ENCODE data around the gene ACVR1. TPM values are rescaled to one million over a fixed set of nuclear protein-coding genes. Genes with fewer than 3 reads are reported as not detected.

The ACVR1 gene
- total RNA-seq, 2 experiments from 2014 or later: 6.4 to 7.1 TPM

DNA sequence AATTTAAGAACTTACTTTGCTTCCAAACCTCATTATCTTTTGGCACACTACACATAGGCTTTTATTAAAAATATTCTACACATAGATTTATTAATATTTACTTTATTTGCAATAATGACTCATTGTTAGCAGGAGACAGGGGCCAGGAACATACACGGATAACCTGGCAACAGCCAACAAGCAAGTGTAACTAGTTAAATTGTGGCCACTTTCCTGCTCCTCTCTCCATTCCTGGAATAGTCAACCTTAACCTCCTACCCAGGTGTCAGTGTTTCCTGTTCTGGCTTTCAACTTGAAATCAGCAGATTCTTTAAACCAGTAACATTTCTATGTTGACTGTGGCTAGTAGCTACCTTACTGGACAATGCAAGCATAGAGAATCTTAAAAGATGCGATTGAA, 26.5 kb downstream of the ACVR1 start:
- Mint-ChIP-seq H3K4me1 (peaks cover 3% of the 10 kb centered on the region), H3K4me3 (no peak overlapping the region), H3K27me3 (no peaks in the 10 kb centered on the region), H3K9me3 (no peaks in the 10 kb centered on the region), H3K27ac (no peak overlapping the region), H3K36me3 (peaks cover 31% of the 10 kb centered on the region)
- no peak for DNase-seq

DNA sequence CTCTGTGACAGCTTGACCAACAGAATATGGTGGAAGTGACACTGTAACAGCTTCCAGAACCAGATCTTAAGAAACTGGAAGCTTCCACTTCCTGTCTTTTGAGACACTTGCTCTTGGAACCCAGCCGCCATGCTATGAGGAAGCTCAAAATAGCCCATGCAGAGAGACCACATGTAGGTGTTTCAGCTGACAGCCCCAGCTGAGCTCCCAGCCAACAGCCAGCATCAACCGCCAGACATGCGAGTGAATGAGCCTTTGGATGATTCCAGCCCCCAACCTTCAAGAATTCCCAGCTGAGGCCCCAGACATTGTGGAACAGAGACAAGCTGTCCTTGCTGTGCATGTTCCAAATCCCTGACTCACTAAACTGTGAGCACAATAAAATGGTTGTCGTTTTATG, 27.9 kb downstream of the ACVR1 start:
- H3K27me3 Mint-ChIP-seq: no peaks in the 10 kb centered on the region
- H3K27ac Mint-ChIP-seq: no peak overlapping the region
- peaks cover 3% of the 10 kb centered on the region for H3K4me1 Mint-ChIP-seq
- H3K36me3 Mint-ChIP-seq: peaks cover 33% of the 10 kb centered on the region
- no peaks in the 10 kb centered on the region for H3K9me3 Mint-ChIP-seq
- no peak overlapping the region for H3K4me3 Mint-ChIP-seq
- DNase-seq: no peak

DNA sequence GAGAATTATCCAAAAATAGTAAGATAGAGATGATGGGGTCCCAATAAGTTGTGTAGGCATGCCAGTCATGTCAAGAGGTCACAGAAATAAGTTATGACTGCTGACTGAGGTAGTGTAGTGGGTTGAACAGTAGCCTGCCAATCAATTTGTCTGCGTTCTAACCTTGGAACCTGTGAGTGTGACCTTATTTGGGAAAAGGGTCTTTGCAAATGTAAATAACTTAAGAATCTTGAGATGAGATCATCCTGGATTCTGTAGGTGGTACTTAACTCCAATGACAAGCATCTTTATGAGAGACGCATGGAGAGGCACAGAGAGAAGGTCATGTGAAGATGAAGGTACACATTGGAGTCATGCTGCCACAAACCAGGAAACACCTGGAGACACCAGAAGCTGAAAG, 31.0 kb downstream of the ACVR1 start:
- Mint-ChIP-seq H3K4me1 (peaks cover 2% of the 10 kb centered on the region), H3K27ac (no peak overlapping the region), H3K4me3 (no peak overlapping the region), H3K36me3 (peaks cover 28% of the 10 kb centered on the region), H3K9me3 (no peaks in the 10 kb centered on the region), H3K27me3 (no peaks in the 10 kb centered on the region)
- no peak for DNase-seq

DNA sequence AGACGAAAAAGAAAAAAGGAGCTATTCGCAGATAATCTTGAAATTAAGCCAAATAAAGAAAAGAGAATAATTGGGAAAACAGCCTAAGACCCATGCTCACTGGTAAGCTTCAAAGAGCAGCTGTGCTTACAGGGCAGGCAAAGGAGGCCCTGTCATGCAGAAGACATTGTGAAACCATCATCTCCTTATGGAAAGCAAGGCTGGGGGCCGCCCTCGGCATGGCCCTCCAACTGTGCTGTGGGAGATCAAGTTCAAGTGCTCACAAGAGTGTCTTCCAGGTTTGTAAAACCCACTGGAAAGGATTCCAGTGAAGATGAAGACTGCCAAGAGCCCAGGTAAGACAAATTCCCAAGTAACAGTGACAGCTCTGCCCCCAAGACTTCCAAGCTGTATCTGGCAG, 32.2 kb downstream of the ACVR1 start:
- Mint-ChIP-seq H3K36me3 (peaks cover 25% of the 10 kb centered on the region), H3K4me1 (peaks cover 5% of the 10 kb centered on the region), H3K27me3 (no peaks in the 10 kb centered on the region), H3K27ac (no peak overlapping the region), H3K4me3 (no peak overlapping the region), H3K9me3 (no peaks in the 10 kb centered on the region)
- DNase-seq: no peak

DNA sequence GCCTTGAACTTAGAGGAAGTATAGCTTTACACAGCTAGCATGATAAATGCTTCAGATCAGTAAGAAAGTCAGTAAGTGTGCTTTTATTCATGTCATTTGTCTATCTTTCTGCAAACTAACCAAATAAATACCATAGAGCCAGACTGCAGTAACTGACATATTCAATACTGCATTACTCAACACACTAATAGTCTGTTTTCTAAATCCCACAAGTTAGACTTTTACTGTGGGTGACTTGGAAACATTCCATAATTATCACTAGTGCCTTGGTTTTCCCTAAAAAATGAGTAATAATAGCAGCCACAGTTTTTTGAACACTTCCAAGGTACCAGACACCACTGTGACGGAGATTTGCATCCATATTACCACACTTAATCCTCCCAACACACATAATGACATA, 33.0 kb downstream of the ACVR1 start:
- Mint-ChIP-seq H3K4me1 (peaks cover 13% of the 10 kb centered on the region), H3K27me3 (no peaks in the 10 kb centered on the region), H3K4me3 (no peak overlapping the region), H3K27ac (no peak overlapping the region), H3K9me3 (no peaks in the 10 kb centered on the region), H3K36me3 (peaks cover 24% of the 10 kb centered on the region)
- DNase-seq: no peak

DNA sequence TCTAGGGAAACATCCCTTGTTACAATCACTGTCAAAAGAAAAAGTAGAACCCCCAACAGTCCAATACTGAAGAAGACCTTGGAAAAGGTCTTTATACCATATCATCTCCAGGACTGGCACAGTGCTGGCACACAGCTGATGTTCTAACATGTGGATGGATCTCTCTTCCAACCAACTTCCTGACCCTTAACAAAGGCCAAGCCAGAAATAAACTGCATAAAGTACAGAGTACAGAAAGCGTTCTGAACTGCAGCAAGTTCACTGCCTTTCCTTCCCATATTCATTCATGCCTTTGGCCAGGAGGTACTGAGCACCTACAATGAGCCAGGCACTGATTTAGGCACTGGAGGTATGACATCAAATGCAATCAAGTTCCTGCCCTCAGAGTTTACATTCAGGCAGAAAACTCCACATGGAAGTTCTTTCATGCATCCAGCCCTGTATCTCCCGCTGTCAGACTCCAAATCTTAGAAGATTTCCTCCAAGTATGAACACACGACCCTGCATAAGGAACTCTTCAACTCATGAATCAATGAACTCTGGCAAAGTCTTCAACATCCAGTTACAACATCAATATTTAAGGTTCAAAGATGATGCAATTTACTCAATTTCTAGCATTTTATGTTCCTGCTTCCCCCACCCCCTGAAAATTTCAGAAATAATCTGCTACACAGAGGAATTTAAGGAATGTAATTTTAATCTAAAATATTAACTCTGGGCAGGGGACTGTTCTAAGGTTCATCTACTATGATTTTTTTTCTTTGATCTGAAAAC, 33.8 kb downstream of the ACVR1 start:
- no peaks in the 10 kb centered on the region for H3K27me3 Mint-ChIP-seq
- no peaks in the 10 kb centered on the region for H3K9me3 Mint-ChIP-seq
- H3K27ac Mint-ChIP-seq: no peak overlapping the region
- DNase-seq: no peak
- H3K4me3 Mint-ChIP-seq: no peak overlapping the region
- H3K36me3 Mint-ChIP-seq: peaks cover 22% of the 10 kb centered on the region
- peaks cover 20% of the 10 kb centered on the region for H3K4me1 Mint-ChIP-seq

DNA sequence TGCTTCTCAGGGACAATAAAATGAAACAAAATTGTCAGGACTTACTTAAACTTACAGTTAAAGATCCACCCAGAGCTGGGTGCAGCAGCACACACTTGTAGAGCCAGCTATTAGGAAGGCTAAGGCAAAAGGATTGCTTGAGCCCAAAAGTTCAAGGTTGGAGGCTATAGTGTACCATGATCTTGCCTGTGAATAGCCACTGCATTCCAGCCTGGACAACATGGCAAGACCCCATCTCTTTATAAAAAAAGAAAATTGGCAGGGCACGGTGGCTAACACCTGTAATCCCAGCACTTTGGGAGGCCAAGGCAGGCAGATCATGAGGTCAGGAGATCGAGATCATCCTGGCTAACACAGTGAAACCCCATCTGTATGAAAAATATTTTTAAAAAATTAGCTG, 34.6 kb downstream of the ACVR1 start:
- no peaks in the 10 kb centered on the region for H3K9me3 Mint-ChIP-seq
- peaks cover 28% of the 10 kb centered on the region for H3K36me3 Mint-ChIP-seq
- peaks cover 28% of the 10 kb centered on the region for H3K4me1 Mint-ChIP-seq
- no peak overlapping the region for H3K27ac Mint-ChIP-seq
- no peak for DNase-seq
- no peaks in the 10 kb centered on the region for H3K27me3 Mint-ChIP-seq
- H3K4me3 Mint-ChIP-seq: no peak overlapping the region

DNA sequence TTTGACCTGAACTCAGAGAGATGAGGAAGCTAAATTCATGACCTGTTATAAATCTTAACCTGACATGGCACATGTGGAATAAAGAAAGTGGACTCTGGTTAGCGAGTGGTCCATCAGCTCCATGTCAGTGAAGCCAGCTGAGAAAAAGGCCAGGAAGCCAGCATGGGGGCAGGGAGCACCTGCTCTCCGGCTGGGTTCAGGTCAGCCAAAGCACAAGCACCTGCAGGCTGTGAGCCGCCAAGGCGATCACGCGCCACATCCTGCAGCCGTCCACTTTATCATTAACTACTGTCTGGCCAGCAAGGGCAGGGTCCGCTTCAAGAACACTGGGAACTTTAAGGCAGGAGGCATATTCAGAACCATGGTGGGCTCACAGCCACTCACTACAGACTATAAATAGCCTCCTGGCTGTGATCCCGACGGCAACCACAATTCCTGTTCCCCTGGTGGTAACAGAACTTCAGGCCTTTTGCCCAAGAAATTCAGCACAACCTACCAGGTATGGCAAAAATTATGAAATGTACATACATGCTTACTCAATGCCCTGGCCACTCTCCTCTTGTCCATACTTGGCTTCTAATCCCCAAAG, 35.5 kb downstream of the ACVR1 start:
- Mint-ChIP-seq H3K4me1 (peaks cover 34% of the 10 kb centered on the region), H3K4me3 (no peak overlapping the region), H3K27ac (no peak overlapping the region), H3K36me3 (peaks cover 24% of the 10 kb centered on the region), H3K9me3 (no peaks in the 10 kb centered on the region), H3K27me3 (no peaks in the 10 kb centered on the region)
- no peak for DNase-seq

DNA sequence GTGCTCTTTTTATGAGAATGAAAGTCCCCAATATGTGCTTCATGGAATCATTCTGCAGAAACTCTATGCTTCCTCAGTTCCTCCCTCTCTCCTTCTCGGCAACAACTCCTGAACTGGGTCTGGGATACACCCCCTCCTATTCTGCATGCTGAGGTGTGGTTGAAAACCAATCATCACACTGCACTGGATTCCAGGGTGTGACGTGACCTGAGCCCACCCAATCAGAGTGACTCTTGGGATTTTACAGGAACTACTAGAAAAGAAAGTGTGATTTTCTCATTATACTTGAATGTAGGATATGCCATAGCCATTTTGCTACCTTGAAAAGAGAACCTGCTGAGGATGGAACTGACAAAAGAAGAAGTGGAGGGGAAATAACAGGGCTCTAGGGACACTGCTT, 36.3 kb downstream of the ACVR1 start:
- Mint-ChIP-seq H3K27me3 (no peaks in the 10 kb centered on the region), H3K9me3 (no peaks in the 10 kb centered on the region), H3K4me3 (no peak overlapping the region), H3K36me3 (peaks cover 18% of the 10 kb centered on the region), H3K4me1 (peaks cover 33% of the 10 kb centered on the region), H3K27ac (no peak overlapping the region)
- no peak for DNase-seq

DNA sequence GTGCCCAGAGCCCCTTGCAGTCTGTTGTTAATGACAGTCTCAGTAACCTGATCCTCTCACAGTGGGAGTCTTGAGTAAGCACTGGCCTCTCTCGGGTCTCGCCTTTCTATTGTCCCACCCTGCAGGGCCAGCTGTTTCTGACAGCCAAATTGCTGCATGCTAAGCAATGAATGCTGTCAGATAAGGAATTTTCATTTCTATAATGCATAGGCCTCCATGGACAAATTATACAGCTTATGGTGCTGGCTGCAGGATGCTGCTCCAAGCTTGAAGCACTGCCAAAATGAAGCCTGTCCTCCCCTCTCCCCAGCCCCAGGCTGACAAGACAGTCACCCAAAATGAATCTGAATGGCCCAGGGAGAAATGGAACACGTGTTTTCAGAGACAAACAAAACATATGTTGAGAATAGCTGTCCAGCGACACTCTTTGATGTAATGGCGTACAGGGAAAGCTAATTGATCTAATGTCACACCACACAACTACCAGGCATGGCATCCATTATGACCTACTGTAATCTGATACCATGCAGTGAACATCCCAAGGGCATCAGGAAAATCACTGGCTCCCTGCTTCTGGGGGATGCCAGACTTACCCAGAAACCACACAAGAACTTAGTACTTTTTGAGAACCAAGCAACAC, 36.8 kb downstream of the ACVR1 start:
- H3K27ac Mint-ChIP-seq: no peak overlapping the region

DNA sequence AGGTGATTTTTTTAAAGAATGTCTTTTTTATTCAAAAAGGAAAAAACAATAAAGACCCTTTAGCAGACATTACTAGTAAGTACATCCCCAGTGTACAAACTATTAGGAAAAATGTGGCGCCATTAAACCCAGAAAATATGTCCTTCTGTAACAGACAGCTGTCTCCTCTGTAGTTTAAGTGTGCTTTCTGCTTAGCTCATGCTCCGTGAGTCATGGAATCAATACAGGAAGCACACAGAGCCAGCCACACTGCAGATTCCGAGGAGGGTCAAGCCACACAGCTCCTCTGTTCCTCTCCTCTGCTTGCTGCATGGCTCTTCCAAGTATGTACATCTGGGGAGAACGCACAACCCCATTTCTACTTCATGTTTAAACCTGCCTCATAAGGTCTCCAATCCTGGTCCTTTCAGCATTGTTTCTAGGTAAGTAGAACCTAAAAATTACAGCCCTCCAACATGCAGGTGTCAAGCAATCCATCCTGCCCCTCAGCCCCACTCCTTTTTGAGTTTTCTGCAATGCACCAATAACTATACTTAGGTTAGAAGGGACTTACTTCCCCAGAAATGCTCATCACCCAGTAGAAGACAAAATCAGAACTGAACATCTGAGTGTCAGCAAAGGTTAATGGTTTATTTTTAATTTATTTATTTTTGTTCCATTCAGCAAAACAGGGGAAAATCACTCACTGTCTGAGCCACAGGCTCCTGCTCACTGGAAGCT, 37.5 kb downstream of the ACVR1 start:
- Mint-ChIP-seq H3K9me3 (no peaks in the 10 kb centered on the region), H3K27me3 (no peaks in the 10 kb centered on the region), H3K27ac (no peak overlapping the region), H3K36me3 (peaks cover 16% of the 10 kb centered on the region), H3K4me1 (peaks cover 33% of the 10 kb centered on the region), H3K4me3 (no peak overlapping the region)
- peak; percentile 11 for DNase-seq

More for the DNA sequence above, 36.8 kb downstream of the ACVR1 start:
- peaks cover 33% of the 10 kb centered on the region for H3K4me1 Mint-ChIP-seq
- no peak for DNase-seq
- H3K27me3 Mint-ChIP-seq: no peaks in the 10 kb centered on the region
- no peak overlapping the region for H3K4me3 Mint-ChIP-seq
- no peaks in the 10 kb centered on the region for H3K9me3 Mint-ChIP-seq
- peaks cover 18% of the 10 kb centered on the region for H3K36me3 Mint-ChIP-seq

DNA sequence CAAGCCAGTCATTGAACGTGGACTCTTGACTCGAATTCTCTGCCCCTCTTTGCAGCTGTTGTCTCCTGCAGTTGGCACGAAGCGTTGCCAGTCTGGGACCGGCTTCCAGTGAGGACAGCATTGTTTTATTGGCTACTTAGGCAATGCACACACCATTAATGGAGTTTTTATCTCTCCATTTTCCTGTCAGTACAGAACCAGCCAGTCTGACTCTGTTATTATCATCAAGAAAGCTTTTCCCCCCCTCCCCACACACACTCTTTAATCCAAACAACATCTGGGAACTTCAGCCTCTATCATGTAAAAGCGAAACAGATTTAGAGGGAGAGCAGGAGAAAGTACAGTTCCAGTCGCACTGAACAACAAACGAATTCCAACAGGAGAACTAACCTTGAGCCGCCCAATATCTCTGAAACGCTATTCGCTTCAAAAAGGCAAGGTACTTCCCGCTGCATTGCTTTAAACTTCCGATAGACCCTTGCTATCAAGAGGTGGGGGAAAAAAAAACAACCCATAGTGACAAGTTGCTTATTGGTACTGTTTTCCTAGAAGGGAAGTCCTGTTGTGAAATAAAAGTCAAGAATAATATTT, 38.2 kb downstream of the ACVR1 start:
- peak overlapping the region; percentile 48 for H3K27ac Mint-ChIP-seq
- peaks cover 16% of the 10 kb centered on the region for H3K36me3 Mint-ChIP-seq
- H3K9me3 Mint-ChIP-seq: no peaks in the 10 kb centered on the region
- DNase-seq: no peak
- H3K4me3 Mint-ChIP-seq: no peak overlapping the region
- H3K4me1 Mint-ChIP-seq: peaks cover 33% of the 10 kb centered on the region
- no peaks in the 10 kb centered on the region for H3K27me3 Mint-ChIP-seq

DNA sequence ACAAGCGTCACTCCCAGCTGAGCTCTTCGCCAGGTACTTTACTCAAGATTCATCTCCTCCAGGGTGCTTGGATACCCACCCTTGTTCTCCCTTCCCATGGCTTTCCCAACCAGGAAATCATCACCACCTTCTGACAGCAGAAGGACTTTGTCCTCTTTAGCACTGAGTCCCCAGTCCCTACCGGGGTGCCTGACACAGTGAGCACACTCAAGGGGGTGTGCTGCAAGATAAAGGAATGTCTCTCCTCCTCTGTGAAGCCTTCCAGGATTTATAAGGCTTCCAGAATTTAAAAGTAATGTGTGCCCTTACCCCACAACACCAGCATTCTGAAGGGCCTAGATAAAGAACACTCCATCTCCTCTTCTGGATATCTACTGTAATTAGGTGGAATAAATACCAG, 39.6 kb downstream of the ACVR1 start:
- no peak overlapping the region for H3K27ac Mint-ChIP-seq
- H3K36me3 Mint-ChIP-seq: peaks cover 16% of the 10 kb centered on the region
- no peaks in the 10 kb centered on the region for H3K9me3 Mint-ChIP-seq
- H3K4me1 Mint-ChIP-seq: peaks cover 36% of the 10 kb centered on the region
- no peaks in the 10 kb centered on the region for H3K27me3 Mint-ChIP-seq
- no peak overlapping the region for H3K4me3 Mint-ChIP-seq
- no peak for DNase-seq

DNA sequence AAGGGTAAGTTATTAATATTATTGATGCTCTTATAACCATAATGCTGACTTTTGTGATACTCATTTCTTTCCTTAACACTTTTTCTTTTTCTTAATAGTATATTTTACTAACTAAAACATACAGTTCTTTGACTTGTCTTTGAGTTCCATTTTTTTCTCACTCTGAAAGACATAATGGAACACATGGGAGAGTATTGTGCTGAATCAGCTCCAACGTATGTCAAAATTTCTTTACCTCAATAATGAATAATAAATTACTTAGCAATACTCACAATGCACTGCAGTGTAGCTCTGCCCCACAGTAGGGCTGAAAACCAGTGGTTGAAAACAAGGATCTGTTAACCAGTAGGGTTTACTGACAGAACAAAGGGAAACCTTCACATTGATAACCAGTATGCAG, 40.7 kb downstream of the ACVR1 start:
- H3K4me3 Mint-ChIP-seq: no peak overlapping the region
- H3K27me3 Mint-ChIP-seq: no peaks in the 10 kb centered on the region
- peaks cover 45% of the 10 kb centered on the region for H3K4me1 Mint-ChIP-seq
- H3K27ac Mint-ChIP-seq: no peak overlapping the region
- peaks cover 17% of the 10 kb centered on the region for H3K36me3 Mint-ChIP-seq
- H3K9me3 Mint-ChIP-seq: no peaks in the 10 kb centered on the region
- no peak for DNase-seq

DNA sequence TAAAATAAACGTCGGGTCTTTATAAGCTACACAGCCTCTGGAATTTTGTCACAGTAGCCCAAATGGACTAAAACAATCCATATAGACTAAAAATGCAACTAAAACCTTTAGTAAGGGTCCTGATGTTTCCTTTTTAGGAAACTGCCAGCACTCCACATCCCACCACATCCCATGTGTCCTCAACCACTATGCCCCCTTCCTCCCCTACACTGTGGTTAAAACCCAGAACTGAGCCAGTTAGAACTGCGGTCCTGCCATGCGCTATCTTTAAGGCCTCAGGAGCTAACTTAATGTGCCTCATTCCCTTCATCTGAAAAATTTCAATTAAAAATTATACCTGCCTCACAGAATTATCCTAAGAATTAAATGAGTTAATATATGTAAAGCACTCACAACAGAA, 41.1 kb downstream of the ACVR1 start:
- no peak for DNase-seq
- Mint-ChIP-seq H3K27ac (no peak overlapping the region), H3K4me1 (peaks cover 45% of the 10 kb centered on the region), H3K9me3 (no peaks in the 10 kb centered on the region), H3K27me3 (no peaks in the 10 kb centered on the region), H3K36me3 (peaks cover 16% of the 10 kb centered on the region), H3K4me3 (no peak overlapping the region)

All from activated naive CD8-positive, alpha-beta T cell treated with anti-CD3 and anti-CD28 coated beads for 36 hours (primary cell).